Measurements from ENCODE around the gene SLC38A9.

The SLC38A9 gene

GRCh38 chr5:55577353-55578060 lies 134.6 kb downstream of the SLC38A9 start:
- DNase-seq = no peak

- no peak for DNase-seq
Measured at GRCh38 chr5:55576661-55577060, 135.5 kb downstream of the SLC38A9 start.

Data from stimulated activated CD4-positive, alpha-beta T cell treated with anti-CD3 and anti-CD28 coated beads, Interleukin-2, amount 100 ng/mL, for 24 hours (primary cell).